Esophagus muscularis mucosa (tissue), 4 donors: Measurements from ENCODE around the gene CNTNAP2. TPM values are rescaled to one million over a fixed set of nuclear protein-coding genes. Genes with fewer than 3 reads are reported as not detected.

Experiments
- DNase-seq: peaks from one replicate; pipeline ENCODE4 v3.0.0-alpha.2; 2017; ENCODE audit errors: extremely low spot score
- H3K27ac ChIP-seq, 4 donors: fragments of 200-600 bp; sonication (generic); replicated peaks in 1 of 4; 1 replicate in 3 of 4; 2 replicates in 1 of 4; pipeline ENCODE4 v1.5.1; 2016 to 2019; ENCODE audit warnings: mild to moderate bottlenecking in 1 of 4
- H3K27me3 ChIP-seq, 4 donors: fragments of 200-600 bp; sonication (generic); one replicate each; pipeline versions ENCODE4 v1.5.1 to v1.6.0; 2016 to 2019
- H3K36me3 ChIP-seq, 4 donors: fragments of 200-600 bp; sonication (generic); one replicate each; pipeline ENCODE4 v1.5.1; 2016 to 2019
- H3K4me1 ChIP-seq, 4 donors: fragments of 200-600 bp; sonication (generic); one replicate each; pipeline ENCODE4 v1.5.1; 2016 to 2019
- H3K4me3 ChIP-seq, 4 donors: fragments of 200-600 bp; sonication (generic); 1 replicate in 2 of 4; 2 replicates in 2 of 4; pipeline ENCODE4 v1.5.1; 2016 to 2019; ENCODE audit warnings: mild to moderate bottlenecking in 4 of 4, moderate library complexity in 1 of 4
- H3K9me3 ChIP-seq, 4 donors: fragments of 200-600 bp; sonication (generic); 1 replicate in 3 of 4; 2 replicates in 1 of 4; pipeline ENCODE4 v1.5.1; 2016 to 2019
- CTCF ChIP-seq, 3 experiments: fragments of 200-600 bp in 2 of 3; fragments of 450-650 bp in 1 of 3; sonication (generic) in 2 of 3; IDR thresholded peaks; one replicate each; pipeline ENCODE4 v1.5.1; 2017 to 2019; ENCODE audit warnings: antibody characterized with exemption in 3 of 3, mild to moderate bottlenecking in 2 of 3, moderate library complexity in 1 of 3
- EP300 ChIP-seq: sonication (generic); formaldehyde crosslinking; IDR thresholded peaks from one replicate; pipeline ENCODE4 v1.6.1; 2017; ENCODE audit warnings: antibody characterized with exemption
- POLR2A ChIP-seq: fragments of 450-650 bp; IDR thresholded peaks from one replicate; pipeline ENCODE4 v1.6.1; 2017; ENCODE audit warnings: antibody characterized with exemption, moderate library complexity, mild to moderate bottlenecking, low read depth
- POLR2AphosphoS5 ChIP-seq, 2 donors: sonication (generic); formaldehyde crosslinking; IDR thresholded peaks; one replicate each; pipeline ENCODE4 v1.6.1; 2017; ENCODE audit warnings: antibody characterized with exemption in 2 of 2
- WGBS: methylation state at CpG from one replicate; pipeline ENCODE4 v1.1.5; 2018; 5-methylcytosine and 5-hydroxymethylcytosine counted together
- intact Hi-C: fragments of 100-400 bp; cut with DNase I; formaldehyde crosslinking; loops from one replicate; pipeline ENCODE4 v1.15.1; 2023
- total RNA-seq, 4 donors: library from RNA; depleted of rRNA; stranded (reverse); fragments of >200 nt; gene quantifications; one replicate each; pipeline versions ENCODE4 v1.1.0 to v1.2.1, GENCODE V29; 2016

Gene CNTNAP2
- total RNA-seq, 4 donors from 2014 or later, result 1.2 to 2.9 (median 1.9) TPM

- H3K4me1 ChIP-seq, result peaks cover 0 to 2% (median 0%) of the 10 kb centered on the region in 4 donors
- no peaks in the 10 kb centered on the region for H3K9me3 ChIP-seq
- H3K36me3 ChIP-seq, result no peaks in the 10 kb centered on the region
- H3K27me3 ChIP-seq, result no peaks in the 10 kb centered on the region
- intact Hi-C loops, result no loop called here
- no peak for DNase-seq
- H3K27ac ChIP-seq, result no peak overlapping the region
- no peak overlapping the region for H3K4me3 ChIP-seq
- no peak for TF ChIP-seq EP300
- TF ChIP-seq POLR2A, result no peak
- TF ChIP-seq POLR2AphosphoS5 (IDR thresholded peaks at IDR 0.05), result no peak
- TF ChIP-seq CTCF (IDR thresholded peaks at IDR 0.05), result no peak
- 84% methylated on average over 2 of the region's 2 CpGs for WGBS
Observed at GRCh38 chr7:147658392-147658967, 1541.9 kb downstream of the CNTNAP2 start.

- Histone ChIP-seq H3K27ac (no peak overlapping the region), H3K4me1 (no peaks in the 10 kb centered on the region), H3K27me3 (no peaks in the 10 kb centered on the region), H3K4me3 (no peak overlapping the region), H3K36me3 (no peaks in the 10 kb centered on the region), H3K9me3 (no peaks in the 10 kb centered on the region)
- 89% methylated on average over 4 of the region's 4 CpGs for WGBS
- no peak for TF ChIP-seq POLR2A
- no peak for TF ChIP-seq EP300
- TF ChIP-seq CTCF (IDR thresholded peaks at IDR 0.05), result no peak
- no peak for TF ChIP-seq POLR2AphosphoS5 (IDR thresholded peaks at IDR 0.05)
- intact Hi-C loops, result no loop called here
- no peak for DNase-seq
Observed at GRCh38 chr7:147659036-147659995, 1542.7 kb downstream of the CNTNAP2 start.

- Histone ChIP-seq H3K4me3 (no peak overlapping the region), H3K27ac (no peak overlapping the region), H3K36me3 (no peaks in the 10 kb centered on the region), H3K4me1 (no peaks in the 10 kb centered on the region), H3K9me3 (no peaks in the 10 kb centered on the region), H3K27me3 (no peaks in the 10 kb centered on the region)
- intact Hi-C loops, result no loop called here
- WGBS, result 70% methylated on average over 6 of the region's 6 CpGs
- TF ChIP-seq POLR2AphosphoS5 (IDR thresholded peaks at IDR 0.05) (no peak), EP300 (no peak), CTCF (IDR thresholded peaks at IDR 0.05) (no peak), POLR2A (no peak)
- DNase-seq, result no peak
Observed at GRCh38 chr7:147664541-147664940, 1547.9 kb downstream of the CNTNAP2 start.

GRCh38 chr7:147670759-147671158, 1554.2 kb downstream of the CNTNAP2 start:
- 91% methylated on average over 10 of the region's 10 CpGs for WGBS
- H3K9me3 ChIP-seq, result no peaks in the 10 kb centered on the region
- H3K27ac ChIP-seq, result no peak overlapping the region
- no peaks in the 10 kb centered on the region for H3K27me3 ChIP-seq
- no peaks in the 10 kb centered on the region for H3K36me3 ChIP-seq
- intact Hi-C loops, result no loop called here
- DNase-seq, result no peak
- no peak overlapping the region for H3K4me3 ChIP-seq
- H3K4me1 ChIP-seq, result no peaks in the 10 kb centered on the region
- TF ChIP-seq EP300, result no peak
- TF ChIP-seq CTCF (IDR thresholded peaks at IDR 0.05), result no peak
- no peak for TF ChIP-seq POLR2A
- TF ChIP-seq POLR2AphosphoS5 (IDR thresholded peaks at IDR 0.05), result no peak
